AG09319 (cell line): ENCODE data around the gene FASLG.
"Not testable (repeated sequence)": the region's sequence is repeated elsewhere in the genome, so short reads cannot be mapped to it uniquely, and the experiment has no call there.

Experiments
- DNase-seq: peaks from one replicate; pipeline ENCODE4 v3.0.0-alpha.2; 2010; ENCODE audit warnings: low read depth; ENCODE audit errors: extremely low read depth
- CTCF ChIP-seq: IDR thresholded peaks from 2 replicates; pipeline ENCODE4 v1.5.1; 2011; ENCODE audit warnings: low read depth, mild to moderate bottlenecking, inconsistent platforms, low read length, moderate library complexity

FASLG gene, protein sequence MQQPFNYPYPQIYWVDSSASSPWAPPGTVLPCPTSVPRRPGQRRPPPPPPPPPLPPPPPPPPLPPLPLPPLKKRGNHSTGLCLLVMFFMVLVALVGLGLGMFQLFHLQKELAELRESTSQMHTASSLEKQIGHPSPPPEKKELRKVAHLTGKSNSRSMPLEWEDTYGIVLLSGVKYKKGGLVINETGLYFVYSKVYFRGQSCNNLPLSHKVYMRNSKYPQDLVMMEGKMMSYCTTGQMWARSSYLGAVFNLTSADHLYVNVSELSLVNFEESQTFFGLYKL

DNA sequence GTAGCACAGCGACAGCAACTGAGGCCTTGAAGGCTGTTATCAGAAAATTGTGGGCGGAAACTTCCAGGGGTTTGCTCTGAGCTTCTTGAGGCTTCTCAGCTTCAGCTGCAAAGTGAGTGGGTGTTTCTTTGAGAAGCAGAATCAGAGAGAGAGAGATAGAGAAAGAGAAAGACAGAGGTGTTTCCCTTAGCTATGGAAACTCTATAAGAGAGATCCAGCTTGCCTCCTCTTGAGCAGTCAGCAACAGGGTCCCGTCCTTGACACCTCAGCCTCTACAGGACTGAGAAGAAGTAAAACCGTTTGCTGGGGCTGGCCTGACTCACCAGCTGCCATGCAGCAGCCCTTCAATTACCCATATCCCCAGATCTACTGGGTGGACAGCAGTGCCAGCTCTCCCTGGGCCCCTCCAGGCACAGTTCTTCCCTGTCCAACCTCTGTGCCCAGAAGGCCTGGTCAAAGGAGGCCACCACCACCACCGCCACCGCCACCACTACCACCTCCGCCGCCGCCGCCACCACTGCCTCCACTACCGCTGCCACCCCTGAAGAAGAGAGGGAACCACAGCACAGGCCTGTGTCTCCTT, at the start of gene FASLG:
Gene FASLG (plus strand): TSS at position 233 of the 583 bp plus-strand sequence. CDS start 99 bp downstream, at position 332.
- no peak for TF ChIP-seq CTCF

GRCh38 chr1:172609528-172609927, 49.4 kb upstream of the FASLG start:
- no peak; the same call in 1 of the 2 replicates for TF ChIP-seq CTCF
- DNase-seq, result no peak

More for the DNA sequence above, at the start of gene FASLG:
- no peak for DNase-seq

GRCh38 chr1:172612478-172612877, 46.4 kb upstream of the FASLG start:
- TF ChIP-seq CTCF, result no peak
- DNase-seq, result no peak

- no peak for TF ChIP-seq CTCF
- DNase-seq, result no peak
These were observed 45.6 kb upstream of the FASLG start for GRCh38 chr1:172613294-172613693.

DNA sequence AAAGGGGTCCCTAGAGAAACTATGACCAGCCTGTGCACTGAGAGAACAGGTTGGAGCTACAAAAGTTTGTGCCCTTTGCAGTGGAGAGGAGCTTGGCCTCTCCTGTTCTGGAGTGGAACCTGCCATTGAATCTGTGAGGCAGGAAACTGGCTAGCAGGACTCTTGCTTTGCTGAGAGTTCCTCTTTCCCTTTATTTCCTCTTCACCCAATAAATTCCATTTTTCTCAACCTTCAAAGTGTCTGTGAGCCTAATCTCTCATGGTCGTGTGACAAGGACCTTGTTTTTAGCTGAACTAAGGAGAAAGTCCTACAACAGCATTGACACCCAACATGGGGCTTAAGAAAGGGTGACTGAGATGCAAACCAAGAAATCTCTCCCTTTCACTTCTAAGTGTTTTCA, 42.7 kb upstream of the FASLG start:
- DNase-seq, result no peak
- no peak for TF ChIP-seq CTCF

GRCh38 chr1:172616636-172617035, 42.3 kb upstream of the FASLG start:
- no peak for TF ChIP-seq CTCF
- DNase-seq, result no peak

DNA sequence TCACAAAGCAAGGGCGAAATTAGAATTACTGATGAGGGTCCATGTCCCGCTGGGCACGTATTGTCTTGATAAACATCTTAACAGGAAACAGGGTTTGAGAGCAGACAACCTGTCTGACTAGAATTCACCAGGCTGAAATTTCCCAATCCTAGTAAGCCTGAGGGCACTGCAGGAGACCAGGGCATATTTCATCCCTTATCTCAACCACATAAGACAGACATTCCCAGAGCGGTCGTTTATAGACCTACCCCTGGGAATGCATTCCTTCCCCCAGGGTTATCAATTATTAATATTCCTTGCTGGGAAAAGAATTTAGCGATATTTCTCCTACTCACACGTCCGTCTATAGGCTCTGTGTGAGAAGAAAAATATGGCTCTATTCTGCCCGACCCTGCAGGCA, 38.3 kb upstream of the FASLG start:
- not testable (repeated sequence) for DNase-seq

- TF ChIP-seq CTCF, result no peak
- DNase-seq, result no peak
These were observed 36.4 kb upstream of the FASLG start for GRCh38 chr1:172622541-172622940.
